Stimulated activated CD8-positive, alpha-beta memory T cell treated with anti-CD3 and anti-CD28 coated beads, Interleukin-15, amount 100 ng/mL, for 4 hours (primary cell): ENCODE measurements around the gene KRT12.

ENCODE experiments used
- DNase-seq, 2 donors: peaks; one replicate each; pipeline ENCODE4 v3.0.0-alpha.2; 2020; ENCODE audit warnings: low read depth in 2 of 2

KRT12 gene

DNA sequence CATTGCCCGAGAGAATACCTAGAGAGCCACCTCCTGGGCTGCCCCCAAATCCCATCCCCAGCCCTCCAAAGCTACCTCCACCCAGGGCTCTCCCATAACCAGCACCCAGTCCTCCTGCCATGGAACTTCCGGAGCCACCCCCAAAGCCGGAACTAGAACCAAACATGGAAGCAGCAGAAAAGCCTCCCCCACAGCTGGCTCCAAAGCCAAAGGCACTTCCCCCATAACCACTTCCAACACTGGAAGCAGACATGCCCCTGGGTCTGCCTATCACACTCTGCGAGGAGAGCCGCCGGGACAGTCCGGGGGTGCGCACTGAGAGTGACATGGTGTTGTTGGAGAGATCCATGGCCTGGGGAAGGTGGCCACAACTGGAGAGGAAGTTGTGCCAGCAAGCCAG, at the start of gene KRT12:
TSS of gene KRT12 (minus strand) at position 386 of the 400 bp plus-strand sequence. CDS start at position 349, 37 bp downstream.
- no peak for DNase-seq

GRCh38 chr17:40916366-40916765, 49.3 kb upstream of the KRT12 start:
- no peak for DNase-seq

DNA sequence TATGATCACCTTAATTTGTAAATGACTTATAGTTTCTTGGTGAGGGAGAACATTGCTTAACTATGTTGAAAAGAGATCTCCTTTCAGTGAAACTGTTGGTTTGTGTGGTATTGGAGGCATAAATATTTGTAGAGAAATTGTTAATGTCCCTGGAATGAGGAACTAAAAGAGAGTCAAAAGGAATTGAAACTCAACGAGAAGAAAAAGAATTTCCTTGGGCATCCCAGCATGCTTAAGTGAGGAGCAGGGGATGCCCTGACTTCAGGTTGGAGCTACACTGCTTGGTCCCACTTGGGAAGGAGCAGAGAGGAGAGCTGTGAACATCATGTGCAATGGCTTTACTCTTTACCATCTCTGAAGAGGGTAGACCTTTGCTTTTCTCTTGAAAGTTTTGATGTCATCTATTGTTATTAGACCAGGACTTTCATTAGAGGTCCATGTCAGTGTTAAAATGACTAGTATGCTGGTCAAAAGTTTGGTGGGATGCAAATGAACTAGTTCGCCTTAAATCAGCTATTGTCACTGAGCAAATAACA, 48.8 kb upstream of the KRT12 start:
- no peak for DNase-seq

- no peak for DNase-seq
Measured at GRCh38 chr17:40915199-40915661, 48.2 kb upstream of the KRT12 start.

- DNase-seq, result no peak
Measured at GRCh38 chr17:40914075-40914855, 47.2 kb upstream of the KRT12 start.

GRCh38 chr17:40912486-40913210, 45.6 kb upstream of the KRT12 start:
- DNase-seq, result no peak

DNA sequence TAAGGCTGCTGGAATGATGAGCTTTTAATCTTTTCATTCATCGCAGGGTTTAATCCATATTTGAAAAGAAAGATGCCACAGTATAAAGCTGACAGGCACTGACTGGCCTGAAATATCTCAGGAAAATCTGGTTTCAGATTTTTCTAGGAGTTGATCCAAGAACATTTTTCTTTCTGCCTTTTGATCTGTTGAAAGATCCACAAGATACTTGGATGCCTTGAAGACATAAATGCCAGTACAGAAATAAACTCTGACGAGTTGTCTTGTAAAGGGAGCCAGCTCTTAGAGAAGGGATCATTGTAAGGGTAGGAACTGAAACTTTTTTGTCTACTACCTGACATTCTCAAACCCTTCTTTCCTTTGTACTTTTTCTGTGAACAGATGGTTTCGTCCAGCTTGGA, 43.4 kb upstream of the KRT12 start:
- DNase-seq, result no peak

GRCh38 chr17:40909755-40910154, 42.7 kb upstream of the KRT12 start:
- no peak for DNase-seq

GRCh38 chr17:40909351-40909750, 42.3 kb upstream of the KRT12 start:
- DNase-seq, result peak; percentile 7 to 45

- DNase-seq, result no peak
Measured at GRCh38 chr17:40906613-40907012, 39.6 kb upstream of the KRT12 start.

- DNase-seq, result no peak
Measured at GRCh38 chr17:40905370-40905769, 38.3 kb upstream of the KRT12 start.

GRCh38 chr17:40903129-40903847, 36.3 kb upstream of the KRT12 start:
- DNase-seq, result no peak

DNA sequence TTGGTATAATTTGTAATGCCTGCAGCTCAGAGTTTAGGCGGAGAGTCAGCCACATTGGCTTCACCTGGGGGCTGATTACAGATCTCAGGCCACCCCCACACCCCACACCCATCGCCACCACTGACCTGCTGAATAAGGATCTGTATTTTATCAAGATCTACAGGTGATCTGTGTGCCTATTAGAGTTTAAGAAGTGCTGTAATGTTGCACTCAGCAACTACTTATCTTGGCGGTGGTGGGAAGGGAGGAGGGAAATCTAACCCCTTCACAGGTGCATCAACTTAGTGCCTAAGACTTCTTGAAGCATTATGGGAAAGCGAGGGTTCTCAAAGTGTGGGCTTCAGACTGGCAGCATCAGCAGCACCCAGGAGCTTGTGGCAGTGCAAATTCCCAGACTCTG, 35.5 kb upstream of the KRT12 start:
- DNase-seq, result no peak

GRCh38 chr17:40901981-40902474, 35.0 kb upstream of the KRT12 start:
- no peak for DNase-seq

DNA sequence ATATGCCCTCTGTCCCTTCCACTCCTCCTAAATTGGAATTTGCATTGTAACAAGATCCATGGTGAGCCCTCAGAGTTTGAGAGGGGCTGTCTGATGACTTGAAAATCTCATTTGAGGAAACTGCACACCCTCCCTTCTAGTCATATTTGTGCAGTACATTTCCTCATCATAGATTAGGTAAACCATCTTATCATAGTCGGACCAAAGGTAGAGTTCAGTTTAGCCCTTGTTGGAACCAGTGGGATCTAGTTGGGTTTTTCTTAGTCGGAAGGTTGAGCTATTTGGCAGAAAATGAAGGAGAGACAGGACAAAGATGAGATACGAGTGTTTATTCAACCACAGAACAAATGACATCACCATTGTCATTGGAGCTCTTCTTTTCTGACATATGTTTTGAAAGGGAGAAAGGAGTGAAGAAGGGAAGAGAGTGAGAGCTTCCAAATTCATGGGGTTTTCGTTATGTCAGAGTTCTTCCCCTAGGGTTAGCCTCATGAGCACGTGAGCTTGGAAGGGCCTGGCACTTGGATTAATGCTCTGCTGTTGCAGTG, 33.9 kb upstream of the KRT12 start:
- no peak for DNase-seq

- no peak for DNase-seq
Measured at GRCh38 chr17:40896916-40897455, 30.0 kb upstream of the KRT12 start.

GRCh38 chr17:40895106-40895730, 28.2 kb upstream of the KRT12 start:
- no peak for DNase-seq

DNA sequence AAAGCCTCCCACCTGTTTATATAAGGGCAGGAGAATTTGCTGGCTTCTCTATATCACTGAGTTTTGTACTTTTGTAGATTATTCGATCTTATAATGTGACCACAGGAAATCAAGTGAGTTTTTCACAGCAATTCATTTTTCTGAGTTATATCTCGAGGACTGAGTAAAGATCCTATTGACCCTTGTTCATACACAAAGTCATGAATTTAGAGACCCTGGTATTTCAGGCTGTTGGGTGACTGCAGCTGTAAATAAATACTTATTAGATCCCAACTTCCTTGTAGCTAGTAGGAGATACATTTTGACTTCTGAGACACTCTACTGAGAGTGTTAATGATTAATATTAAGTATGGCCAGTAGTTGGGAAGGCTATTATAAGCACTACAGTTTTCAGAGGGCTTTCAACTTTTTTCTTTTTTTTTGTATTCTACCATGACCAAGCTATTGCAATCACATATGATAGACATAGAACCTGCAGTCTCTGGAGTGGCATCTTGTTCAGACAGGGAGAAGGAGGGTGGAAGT, 21.2 kb upstream of the KRT12 start:
- no peak for DNase-seq

- DNase-seq, result no peak
Measured at GRCh38 chr17:40886090-40886489, 19.1 kb upstream of the KRT12 start.

DNA sequence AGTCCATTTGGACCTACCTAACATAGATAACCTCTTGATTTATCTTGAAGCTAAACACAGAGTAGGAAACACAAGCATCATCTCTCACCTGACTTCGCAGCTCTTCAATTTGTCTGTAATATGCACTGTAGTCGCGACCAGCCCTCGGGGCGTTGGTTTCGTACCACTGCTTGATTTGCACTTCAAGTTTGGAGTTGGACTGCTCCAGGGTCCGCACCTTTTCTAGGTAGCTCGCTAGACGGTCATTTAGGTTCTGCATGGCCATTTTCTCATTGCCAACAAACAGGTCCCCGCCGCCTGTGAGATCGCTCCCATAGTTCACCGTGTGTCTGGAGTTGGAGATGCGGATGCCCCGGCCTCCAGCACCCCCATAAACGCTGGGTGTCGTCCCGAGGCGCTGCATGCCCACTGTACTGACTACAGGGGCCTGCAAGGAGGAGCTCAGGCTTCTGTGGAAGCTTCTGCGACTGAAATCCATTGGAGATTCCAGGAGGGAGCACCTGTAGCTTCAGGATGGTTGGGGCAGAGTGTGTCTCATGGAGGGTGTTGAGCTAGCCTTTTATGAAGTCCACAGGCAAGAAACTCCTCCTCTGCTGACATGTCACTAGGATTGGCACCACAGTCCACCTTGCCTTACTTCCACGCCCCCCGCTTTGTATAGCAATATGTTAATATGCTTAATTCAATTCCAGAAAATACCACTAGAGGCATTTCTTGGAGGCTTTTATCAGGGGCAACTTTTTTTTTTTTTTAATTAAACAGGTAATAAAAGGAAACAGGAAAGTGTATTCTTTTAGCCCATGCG, 17.9 kb upstream of the KRT12 start, which contains the start of gene KRT20:
TSS of gene KRT20 (minus strand) at position 535 of the 805 bp plus-strand sequence. CDS start at position 478, 57 bp downstream.
- DNase-seq, result no peak
